Caco-2 (cell line): ENCODE measurements around the gene AKT3. TPM values are rescaled to one million over a fixed set of nuclear protein-coding genes. Genes with fewer than 3 reads are reported as not detected.

Source experiments
- BruUV-seq: library from RNA; stranded (reverse); fragments of 400-500 nt; replicated peaks from 2 replicates; lab custom pipeline; 2021; lab: Mats Ljungman, UMichigan
- CTCF ChIA-PET: fragments of 300-600 bp; sonication (Branson Sonifier 250); formaldehyde crosslinking; loops from one replicate; lab custom pipeline; 2022; ENCODE audit warnings: antibody characterized with exemption; lab: Charles Lee
- POLR2A ChIA-PET: fragments of 300-600 bp; sonication (Branson Sonifier 250); formaldehyde crosslinking; loops from one replicate; lab custom pipeline; 2022; ENCODE audit warnings: antibody characterized with exemption; lab: Charles Lee
- DNase-seq, 2 experiments: peaks; one replicate each; pipeline versions ENCODE4 v3.0.0 to v3.0.0-alpha.2; 2020 to 2022
- H3K27me3 ChIP-seq: replicated peaks from 2 replicates; pipeline ENCODE4 v1.6.0; 2011; ENCODE audit warnings: low read length; ENCODE audit not compliant: control insufficient read depth, insufficient read depth
- H3K36me3 ChIP-seq: 2 replicates; pipeline ENCODE4 v1.5.1; 2011; ENCODE audit warnings: low read length; ENCODE audit not compliant: control insufficient read depth, insufficient read depth
- H3K4me1 ChIP-seq: fragments of 250-450 bp; sonication (Bioruptor Pico); 2 replicates; pipeline ENCODE4 v1.5.1; 2020; ENCODE audit warnings: mild to moderate bottlenecking
- H3K4me3 ChIP-seq: 2 replicates; pipeline ENCODE4 v1.5.1; 2011; ENCODE audit warnings: low read depth, mild to moderate bottlenecking, control low read depth, low read length
- H3K9me3 ChIP-seq: fragments of 250-450 bp; sonication (Bioruptor Pico); 2 replicates; pipeline ENCODE4 v1.5.1; 2020; ENCODE audit warnings: mild to moderate bottlenecking, moderate library complexity
- H3K27ac Mint-ChIP-seq: one replicate; pipeline ENCODE4 v1.8.0; 2022; ENCODE audit warnings: mixed read lengths; ENCODE audit not compliant: unreplicated experiment
- H3K27me3 Mint-ChIP-seq: one replicate; pipeline ENCODE4 v1.8.0; 2022; ENCODE audit warnings: mixed read lengths; ENCODE audit not compliant: insufficient read depth, unreplicated experiment
- H3K36me3 Mint-ChIP-seq: one replicate; pipeline ENCODE4 v1.8.0; 2022; ENCODE audit warnings: mild to moderate bottlenecking, mixed read lengths; ENCODE audit not compliant: insufficient read depth, unreplicated experiment
- H3K4me1 Mint-ChIP-seq: one replicate; pipeline ENCODE4 v1.8.0; 2022; ENCODE audit warnings: low read depth, mixed read lengths; ENCODE audit not compliant: unreplicated experiment
- H3K4me3 Mint-ChIP-seq: one replicate; pipeline ENCODE4 v1.8.0; 2022; ENCODE audit warnings: mild to moderate bottlenecking, moderate library complexity, mixed read lengths; ENCODE audit not compliant: unreplicated experiment
- H3K9me3 Mint-ChIP-seq: one replicate; pipeline ENCODE4 v1.8.0; 2022; ENCODE audit warnings: mixed read lengths; ENCODE audit not compliant: unreplicated experiment
- CTCF ChIP-seq, 2 experiments: fragments of 200-600 bp in 1 of 2; IDR thresholded peaks; 1 replicate in 1 of 2; 2 replicates in 1 of 2; pipeline versions ENCODE4 v1.5.1 to v1.8.0; 2011 to 2022; ENCODE audit warnings: antibody characterized with exemption in 1 of 2, control low read depth in 1 of 2, inconsistent platforms in 1 of 2, low read depth in 1 of 2, low read length in 1 of 2, mild to moderate bottlenecking in 1 of 2, moderate library complexity in 1 of 2; ENCODE audit not compliant: insufficient read depth in 1 of 2, severe bottlenecking in 1 of 2, unreplicated experiment in 1 of 2
- intact Hi-C: fragments of 100-400 bp; cut with micrococcal nuclease; formaldehyde crosslinking; loops from one replicate; pipeline ENCODE4 v1.10.0; 2022; ENCODE audit not compliant: unreplicated experiment
- total RNA-seq: library from RNA; stranded (reverse); gene quantifications from 2 replicates; pipeline ENCODE4 v1.2.3, GENCODE V29; 2022

The AKT3 gene
- total RNA-seq, 1 experiment from 2014 or later: 3.7 TPM

GRCh38 chr1:243510928-243511327, 339.1 kb downstream of the AKT3 start:
- Histone ChIP-seq H3K36me3 (no peaks in the 10 kb centered on the region), H3K4me1 (no peaks in the 10 kb centered on the region), H3K27me3 (no peaks in the 10 kb centered on the region), H3K9me3 (no peaks in the 10 kb centered on the region), H3K4me3 (no peak overlapping the region)
- intact Hi-C loops: no loop called here
- Mint-ChIP-seq H3K27ac (no peak overlapping the region), H3K27me3 (no peaks in the 10 kb centered on the region), H3K4me1 (no peaks in the 10 kb centered on the region), H3K4me3 (no peak overlapping the region), H3K9me3 (no peaks in the 10 kb centered on the region), H3K36me3 (no peaks in the 10 kb centered on the region)
- no peak for DNase-seq
- no peak for TF ChIP-seq CTCF (IDR thresholded peaks at IDR 0.05; ENCODE audit: insufficient read depth in 1 of 2, low read depth in 1 of 2, low read length in 1 of 2, severe bottlenecking in 1 of 2, unreplicated experiment in 1 of 2)
- POLR2A ChIA-PET: no interaction called here
- CTCF ChIA-PET: no interaction called here
- BruUV-seq: no TSS peak

GRCh38 chr1:243508943-243509342, 341.1 kb downstream of the AKT3 start:
- no peaks in the 10 kb centered on the region for H3K27me3 Mint-ChIP-seq
- no peaks in the 10 kb centered on the region for H3K9me3 ChIP-seq
- intact Hi-C loops: loop anchor here (10.0 kb wide), 1 partner anchor 766 kb away; no protein-coding TSS in a partner anchor
- no peaks in the 10 kb centered on the region for H3K9me3 Mint-ChIP-seq
- ChIA-PET CTCF (no interaction called here), POLR2A (no interaction called here)
- no peak overlapping the region for H3K27ac Mint-ChIP-seq
- DNase-seq: no peak
- no peaks in the 10 kb centered on the region for H3K4me1 Mint-ChIP-seq
- H3K27me3 ChIP-seq: no peaks in the 10 kb centered on the region
- H3K4me3 Mint-ChIP-seq: no peak overlapping the region
- no TSS peak for BruUV-seq
- no peaks in the 10 kb centered on the region for H3K4me1 ChIP-seq
- no peak overlapping the region for H3K4me3 ChIP-seq
- no peaks in the 10 kb centered on the region for H3K36me3 Mint-ChIP-seq
- H3K36me3 ChIP-seq: no peaks in the 10 kb centered on the region
- TF ChIP-seq CTCF (IDR thresholded peaks at IDR 0.05; ENCODE audit: insufficient read depth in 1 of 2, low read depth in 1 of 2, low read length in 1 of 2, severe bottlenecking in 1 of 2, unreplicated experiment in 1 of 2): no peak

GRCh38 chr1:243508303-243508713, 341.7 kb downstream of the AKT3 start:
- no peaks in the 10 kb centered on the region for H3K4me1 ChIP-seq
- no peak for DNase-seq
- Mint-ChIP-seq H3K36me3 (no peaks in the 10 kb centered on the region), H3K4me1 (no peaks in the 10 kb centered on the region), H3K4me3 (no peak overlapping the region), H3K27me3 (no peaks in the 10 kb centered on the region), H3K9me3 (no peaks in the 10 kb centered on the region), H3K27ac (no peak overlapping the region)
- POLR2A ChIA-PET: no interaction called here
- H3K9me3 ChIP-seq: no peaks in the 10 kb centered on the region
- no peaks in the 10 kb centered on the region for H3K36me3 ChIP-seq
- no peak for TF ChIP-seq CTCF (IDR thresholded peaks at IDR 0.05; ENCODE audit: insufficient read depth in 1 of 2, low read depth in 1 of 2, low read length in 1 of 2, severe bottlenecking in 1 of 2, unreplicated experiment in 1 of 2)
- CTCF ChIA-PET: no interaction called here
- no TSS peak for BruUV-seq
- H3K4me3 ChIP-seq: no peak overlapping the region
- intact Hi-C loops: loop anchor here (10.0 kb wide), 1 partner anchor 766 kb away; no protein-coding TSS in a partner anchor
- no peaks in the 10 kb centered on the region for H3K27me3 ChIP-seq
